ENCODE data around the gene RPRD1B. TPM values are rescaled to one million over a fixed set of nuclear protein-coding genes. Genes with fewer than 3 reads are reported as not detected.
A peak's percentile ranks its signal among the peaks of the same experiment; 100 is the strongest.

Gene RPRD1B, protein sequence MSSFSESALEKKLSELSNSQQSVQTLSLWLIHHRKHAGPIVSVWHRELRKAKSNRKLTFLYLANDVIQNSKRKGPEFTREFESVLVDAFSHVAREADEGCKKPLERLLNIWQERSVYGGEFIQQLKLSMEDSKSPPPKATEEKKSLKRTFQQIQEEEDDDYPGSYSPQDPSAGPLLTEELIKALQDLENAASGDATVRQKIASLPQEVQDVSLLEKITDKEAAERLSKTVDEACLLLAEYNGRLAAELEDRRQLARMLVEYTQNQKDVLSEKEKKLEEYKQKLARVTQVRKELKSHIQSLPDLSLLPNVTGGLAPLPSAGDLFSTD
- total RNA-seq (2013) = 16.6 TPM
- 10 to 100 TPM in 1 of 3 donors, 1 to 10 TPM in 2; 3.6 to 12.3 (median 4.7) TPM for polyA plus RNA-seq
- 15.0 and 16.4 TPM in 2 replicates for polyA minus RNA-seq
- 29.0 to 55.7 (median 43.5) reads per million in 11 experiments for total RNA-seq

DNA sequence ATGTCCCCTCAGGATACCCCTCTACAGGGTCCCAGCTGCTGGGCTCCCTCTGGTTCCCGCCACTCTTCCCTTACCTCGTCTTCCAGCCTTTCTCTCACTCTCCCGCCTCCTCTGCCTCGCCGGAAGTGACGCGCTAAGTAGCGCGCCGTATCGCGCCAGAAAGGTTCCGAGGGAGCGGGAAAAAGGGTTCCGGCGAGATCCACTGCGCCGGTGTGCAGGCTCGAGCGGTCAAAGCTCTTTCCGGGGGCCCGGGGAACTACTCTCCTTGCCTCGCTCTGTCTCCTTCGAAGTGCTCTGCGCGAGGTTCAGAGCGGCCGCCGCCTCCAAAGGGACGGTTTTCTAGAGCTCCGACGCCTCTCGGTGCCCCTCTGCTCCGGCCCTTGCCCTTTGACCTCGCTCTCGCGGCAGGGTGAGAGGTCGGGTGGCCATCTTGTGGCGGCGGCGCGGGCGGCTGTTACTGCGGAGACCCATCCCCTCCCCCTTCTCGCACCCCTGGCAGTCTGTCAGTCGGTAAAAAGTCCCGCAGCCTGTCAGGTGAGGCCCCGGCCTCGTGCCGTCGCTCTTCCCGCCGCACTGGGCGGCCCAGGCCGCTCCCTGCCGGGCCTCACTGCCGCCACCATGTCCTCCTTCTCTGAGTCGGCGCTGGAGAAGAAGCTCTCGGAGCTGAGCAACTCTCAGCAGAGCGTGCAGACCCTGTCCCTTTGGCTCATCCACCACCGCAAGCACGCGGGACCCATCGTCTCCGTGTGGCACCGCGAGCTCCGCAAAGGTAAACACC lies at the start of gene RPRD1B, which contains the start of gene TTI1:
Gene RPRD1B (plus strand): TSS at position 417 of the 778 bp plus-strand sequence. CDS start 202 bp downstream, at position 619.
Gene TTI1 (minus strand): TSS at position 127 of the 778 bp plus-strand sequence. CDS start 19,640 bp downstream, outside the sequence.
- Mint-ChIP-seq H3K36me3 (peaks cover 11 to 18% of the 10 kb centered on the region in 2 donors), H3K4me1 (peaks cover 55% of the 10 kb centered on the region), H3K4me3 (peak within 1 kb of the TSS; percentile 94 to 95), H3K9me3 (no peaks in the 10 kb centered on the region), H3K27me3 (ENCODE audit: low read depth in 3 of 3) (peaks cover 0 to 1% (median 0%) of the 10 kb centered on the region in 3 donors), H3K27ac (peak within 1 kb of the TSS; percentile 95 to 100 (median 100))
- H3K4me1 ChIP-seq (ENCODE audit: control insufficient read depth in 1 of 2, insufficient read depth in 2 of 2, low read length in 2 of 2) = peaks cover 30 to 41% of the 10 kb centered on the region in 2 donors
- peaks cover 98% of the 10 kb centered on the region for H3K79me2 ChIP-seq (ENCODE audit: insufficient read depth, low read length)
- peak within 1 kb of the TSS; percentile 90 for H2AFZ ChIP-seq (ENCODE audit: insufficient read depth, low read depth, low read length, poor library complexity, severe bottlenecking)
- WGBS (ENCODE audit: insufficient coverage) = under 1% methylated on average over 64 of the region's 69 CpGs
- H3K36me3 ChIP-seq (replicated peaks in 1 of 2; ENCODE audit: control insufficient read depth in 1 of 2, insufficient read depth in 2 of 2, low read length in 2 of 2) = peaks cover 2 to 26% of the 10 kb centered on the region in 2 donors
- peak within 1 kb of the TSS; percentile 98 for H3K9ac ChIP-seq (ENCODE audit: insufficient read depth, low read length, poor library complexity, severe bottlenecking)
- no peaks in the 10 kb centered on the region for H3K27me3 ChIP-seq (ENCODE audit: control insufficient read depth in 2 of 2, insufficient read depth in 2 of 2, low read length in 2 of 2)
- H4K20me1 ChIP-seq (ENCODE audit: insufficient read depth, low read length) = peaks cover under 1% of the 10 kb centered on the region
- H3K9me3 ChIP-seq (replicated peaks in 1 of 2; ENCODE audit: control insufficient read depth in 1 of 2, insufficient read depth in 1 of 2, low read length in 2 of 2) = no peaks in the 10 kb centered on the region
- DNase-seq = peak; percentile 82 to 90 (median 86)
- TF ChIP-seq, protein P1, sequence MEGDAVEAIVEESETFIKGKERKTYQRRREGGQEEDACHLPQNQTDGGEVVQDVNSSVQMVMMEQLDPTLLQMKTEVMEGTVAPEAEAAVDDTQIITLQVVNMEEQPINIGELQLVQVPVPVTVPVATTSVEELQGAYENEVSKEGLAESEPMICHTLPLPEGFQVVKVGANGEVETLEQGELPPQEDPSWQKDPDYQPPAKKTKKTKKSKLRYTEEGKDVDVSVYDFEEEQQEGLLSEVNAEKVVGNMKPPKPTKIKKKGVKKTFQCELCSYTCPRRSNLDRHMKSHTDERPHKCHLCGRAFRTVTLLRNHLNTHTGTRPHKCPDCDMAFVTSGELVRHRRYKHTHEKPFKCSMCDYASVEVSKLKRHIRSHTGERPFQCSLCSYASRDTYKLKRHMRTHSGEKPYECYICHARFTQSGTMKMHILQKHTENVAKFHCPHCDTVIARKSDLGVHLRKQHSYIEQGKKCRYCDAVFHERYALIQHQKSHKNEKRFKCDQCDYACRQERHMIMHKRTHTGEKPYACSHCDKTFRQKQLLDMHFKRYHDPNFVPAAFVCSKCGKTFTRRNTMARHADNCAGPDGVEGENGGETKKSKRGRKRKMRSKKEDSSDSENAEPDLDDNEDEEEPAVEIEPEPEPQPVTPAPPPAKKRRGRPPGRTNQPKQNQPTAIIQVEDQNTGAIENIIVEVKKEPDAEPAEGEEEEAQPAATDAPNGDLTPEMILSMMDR (IDR thresholded peaks at IDR 0.05) = no peak
- intact Hi-C loops (cut with micrococcal nuclease) = loop anchor here (5.0 to 10.0 kb wide), 2 partner anchors 401 to 414 kb away; partner anchors contain the start of gene SNHG17 (in 1 of the 2)
- peak within 1 kb of the TSS; percentile 64 to 93 (median 85) for H3K4me3 ChIP-seq (replicated peaks in 1 of 3; ENCODE audit: low read depth in 2 of 3, low read length in 3 of 3)
- H3K4me2 ChIP-seq (replicated peaks; ENCODE audit: extremely low read depth, low read length, poor library complexity, severe bottlenecking) = peak within 1 kb of the TSS; percentile 86
- peak within 1 kb of the TSS; percentile 79 to 99 for H3K27ac ChIP-seq (ENCODE audit: low read depth in 1 of 2, low read length in 2 of 2)
